ENCODE measurements around the gene FAM234B.

The FAM234B gene

GRCh38 chr12:13128291-13128965 is 84.2 kb downstream of the FAM234B start:
- Histone ChIP-seq H3K27me3 (ENCODE audit: control insufficient read depth, insufficient read depth, low read length) (no peaks in the 10 kb centered on the region), H3K36me3 (ENCODE audit: control insufficient read depth, low read depth, low read length) (no peaks in the 10 kb centered on the region), H3K9ac (ENCODE audit: low read length) (no peak overlapping the region), H3K4me3 (ENCODE audit: low read length) (no peak overlapping the region), H3K4me1 (ENCODE audit: control insufficient read depth, low read depth, low read length) (peaks cover 5% of the 10 kb centered on the region), H3K9me3 (ENCODE audit: control insufficient read depth, low read depth, low read length) (no peaks in the 10 kb centered on the region), H3K27ac (ENCODE audit: low read length) (no peak overlapping the region)

GRCh38 chr12:13130981-13131380 is 86.8 kb downstream of the FAM234B start:
- no peak overlapping the region for H3K4me3 ChIP-seq (ENCODE audit: low read length)
- no peaks in the 10 kb centered on the region for H3K27me3 ChIP-seq (ENCODE audit: control insufficient read depth, insufficient read depth, low read length)
- no peak overlapping the region for H3K27ac ChIP-seq (ENCODE audit: low read length)
- no peaks in the 10 kb centered on the region for H3K9me3 ChIP-seq (ENCODE audit: control insufficient read depth, low read depth, low read length)
- peaks cover 9% of the 10 kb centered on the region for H3K4me1 ChIP-seq (ENCODE audit: control insufficient read depth, low read depth, low read length)
- H3K36me3 ChIP-seq (ENCODE audit: control insufficient read depth, low read depth, low read length): no peaks in the 10 kb centered on the region
- no peak overlapping the region for H3K9ac ChIP-seq (ENCODE audit: low read length)
